NT2/D1 (cell line): Measurements from ENCODE around the gene RHEBL1.

Experiments
- DNase-seq: peaks from one replicate; pipeline ENCODE4 v3.0.0-alpha.2; 2011; ENCODE audit warnings: low read depth, low spot score
- H3K27me3 ChIP-seq: 2 replicates; pipeline ENCODE4 v1.6.0; 2011; ENCODE audit warnings: mild to moderate bottlenecking; ENCODE audit not compliant: insufficient read length, insufficient read depth
- H3K36me3 ChIP-seq: 2 replicates; pipeline ENCODE4 v1.6.1; 2011; ENCODE audit warnings: mild to moderate bottlenecking, low read length, mixed read lengths; ENCODE audit not compliant: insufficient read depth, insufficient read length
- H3K4me1 ChIP-seq: 2 replicates; pipeline ENCODE4 v1.5.1; 2011; ENCODE audit not compliant: insufficient read depth, insufficient read length
- H3K4me3 ChIP-seq: 2 replicates; pipeline ENCODE4 v1.5.1; 2011; ENCODE audit warnings: low read depth; ENCODE audit not compliant: insufficient read length
- H3K9ac ChIP-seq: 2 replicates; pipeline ENCODE4 v1.6.0; 2011; ENCODE audit warnings: low read depth; ENCODE audit not compliant: insufficient read length
- H3K9me3 ChIP-seq: 2 replicates; pipeline ENCODE4 v1.5.1; 2011; ENCODE audit warnings: mild to moderate bottlenecking, low read length; ENCODE audit not compliant: insufficient read depth
- SUZ12 ChIP-seq: IDR thresholded peaks from 2 replicates; pipeline ENCODE4 v1.6.1; 2011; ENCODE audit not compliant: insufficient read length, insufficient read depth; ENCODE audit errors: extremely low read depth
- YY1 ChIP-seq: IDR thresholded peaks from 2 replicates; pipeline ENCODE4 v1.6.1; 2011; ENCODE audit not compliant: insufficient read length, insufficient read depth
- ZNF274 ChIP-seq: IDR thresholded peaks from 2 replicates; pipeline ENCODE4 v1.6.1; 2011; ENCODE audit warnings: mild to moderate bottlenecking, low read depth, low read length

RHEBL1 gene

GRCh38 chr12:49044660-49045059 lies 25.1 kb downstream of the RHEBL1 start:
- H3K27me3 ChIP-seq: no peaks in the 10 kb centered on the region
- no peak for DNase-seq
- H3K9ac ChIP-seq: no peak overlapping the region
- no peaks in the 10 kb centered on the region for H3K9me3 ChIP-seq
- H3K36me3 ChIP-seq: peaks cover 97% of the 10 kb centered on the region
- no peak for TF ChIP-seq YY1
- TF ChIP-seq SUZ12: no peak
- TF ChIP-seq ZNF274: no peak
- peaks cover 3% of the 10 kb centered on the region for H3K4me1 ChIP-seq
- H3K4me3 ChIP-seq: no peak overlapping the region

- Histone ChIP-seq H3K9ac (no peak overlapping the region), H3K27me3 (no peaks in the 10 kb centered on the region), H3K9me3 (no peaks in the 10 kb centered on the region), H3K4me3 (no peak overlapping the region), H3K36me3 (peaks cover 97% of the 10 kb centered on the region), H3K4me1 (peaks cover 3% of the 10 kb centered on the region)
- no peak for TF ChIP-seq ZNF274
- no peak for TF ChIP-seq YY1
- TF ChIP-seq SUZ12: no peak
- DNase-seq: peak; percentile 54
Observed at GRCh38 chr12:49043856-49044258, 25.9 kb downstream of the RHEBL1 start.

- Histone ChIP-seq H3K27me3 (no peaks in the 10 kb centered on the region), H3K9me3 (no peaks in the 10 kb centered on the region), H3K36me3 (peaks cover 97% of the 10 kb centered on the region), H3K4me3 (no peak overlapping the region), H3K4me1 (peaks cover 3% of the 10 kb centered on the region), H3K9ac (no peak overlapping the region)
- DNase-seq: no peak
- no peak for TF ChIP-seq SUZ12
- TF ChIP-seq YY1: no peak
- TF ChIP-seq ZNF274: no peak
Observed at GRCh38 chr12:49043241-49043640, 26.5 kb downstream of the RHEBL1 start.

- TF ChIP-seq YY1 (no peak), SUZ12 (no peak), ZNF274 (no peak)
Observed at GRCh38 chr12:49041881-49042484, 27.8 kb downstream of the RHEBL1 start.

GRCh38 chr12:49041036-49041880 lies 28.5 kb downstream of the RHEBL1 start:
- Histone ChIP-seq H3K4me3 (no peak overlapping the region), H3K4me1 (peaks cover 3% of the 10 kb centered on the region), H3K27me3 (no peaks in the 10 kb centered on the region), H3K9ac (no peak overlapping the region), H3K36me3 (peaks cover 98% of the 10 kb centered on the region), H3K9me3 (no peaks in the 10 kb centered on the region)
- TF ChIP-seq ZNF274: no peak
- TF ChIP-seq YY1: no peak
- TF ChIP-seq SUZ12: no peak
- DNase-seq: no peak

More at GRCh38 chr12:49041881-49042484, 27.8 kb downstream of the RHEBL1 start:
- H3K36me3 ChIP-seq: peaks cover 98% of the 10 kb centered on the region
- no peak for DNase-seq
- H3K4me1 ChIP-seq: peaks cover 3% of the 10 kb centered on the region
- H3K4me3 ChIP-seq: no peak overlapping the region
- no peak overlapping the region for H3K9ac ChIP-seq
- no peaks in the 10 kb centered on the region for H3K9me3 ChIP-seq
- no peaks in the 10 kb centered on the region for H3K27me3 ChIP-seq

- Histone ChIP-seq H3K36me3 (peaks cover 96% of the 10 kb centered on the region), H3K4me3 (no peak overlapping the region), H3K27me3 (no peaks in the 10 kb centered on the region), H3K9me3 (no peaks in the 10 kb centered on the region), H3K9ac (no peak overlapping the region), H3K4me1 (peaks cover 3% of the 10 kb centered on the region)
- DNase-seq: no peak
- TF ChIP-seq ZNF274: no peak
- no peak for TF ChIP-seq YY1
- no peak for TF ChIP-seq SUZ12
Observed at GRCh38 chr12:49040364-49040855, 29.4 kb downstream of the RHEBL1 start.

- Histone ChIP-seq H3K4me3 (no peak overlapping the region), H3K4me1 (peaks cover 3% of the 10 kb centered on the region), H3K36me3 (peaks cover 97% of the 10 kb centered on the region), H3K27me3 (no peaks in the 10 kb centered on the region), H3K9me3 (no peaks in the 10 kb centered on the region), H3K9ac (no peak overlapping the region)
- DNase-seq: no peak
- TF ChIP-seq YY1 (no peak), SUZ12 (no peak), ZNF274 (no peak)
Observed at GRCh38 chr12:49039421-49040363, 30.1 kb downstream of the RHEBL1 start.
